GM10266 (cell line): ENCODE measurements around the gene NME8.

Experiments used
- DNase-seq: peaks from one replicate; pipeline ENCODE4 v3.0.0; 2012; ENCODE audit errors: extremely low spot score
- TF ChIP-seq, protein P1 (sequence below): IDR thresholded peaks from 2 replicates; pipeline ENCODE4 v1.5.1; 2012; ENCODE audit warnings: mild to moderate bottlenecking, low read depth; ENCODE audit not compliant: control insufficient read depth, insufficient read depth; ENCODE audit errors: missing control alignments

Gene NME8

DNA sequence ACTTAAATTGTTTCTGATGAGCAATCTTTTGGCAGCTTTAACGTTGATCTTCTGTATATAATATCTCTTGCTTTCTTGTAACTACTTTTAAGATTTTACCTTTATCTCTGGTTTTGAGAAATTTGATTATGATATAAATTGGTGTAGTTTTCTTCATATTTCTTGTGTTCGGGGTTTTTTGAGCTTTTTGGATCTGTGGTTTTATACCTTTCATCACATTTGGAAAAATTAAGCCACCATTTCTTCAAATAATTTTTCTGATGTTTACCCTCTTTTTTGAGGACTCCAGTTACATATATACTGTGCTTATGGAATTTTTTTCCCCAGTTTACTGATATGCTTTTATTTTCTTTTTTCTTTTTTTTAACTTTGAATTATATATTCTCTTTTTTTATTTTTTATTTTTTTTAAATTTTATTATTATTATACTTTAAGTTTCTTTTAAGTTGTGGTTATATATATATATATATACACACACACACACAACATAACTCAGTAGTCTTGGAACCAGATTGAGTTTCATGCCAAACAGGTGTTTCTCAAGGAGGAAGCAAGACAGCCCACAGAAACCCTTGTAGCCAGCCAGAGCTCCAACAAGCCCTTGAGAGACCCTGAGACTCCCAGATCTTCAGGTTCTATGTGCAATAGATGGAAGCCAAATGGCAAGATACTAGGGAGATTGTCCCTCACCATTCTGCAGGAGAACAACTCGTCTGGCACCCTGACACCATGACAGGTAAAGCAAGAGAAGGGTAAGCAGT, 27.5 kb upstream of the NME8 start:
- TF ChIP-seq, protein P1, sequence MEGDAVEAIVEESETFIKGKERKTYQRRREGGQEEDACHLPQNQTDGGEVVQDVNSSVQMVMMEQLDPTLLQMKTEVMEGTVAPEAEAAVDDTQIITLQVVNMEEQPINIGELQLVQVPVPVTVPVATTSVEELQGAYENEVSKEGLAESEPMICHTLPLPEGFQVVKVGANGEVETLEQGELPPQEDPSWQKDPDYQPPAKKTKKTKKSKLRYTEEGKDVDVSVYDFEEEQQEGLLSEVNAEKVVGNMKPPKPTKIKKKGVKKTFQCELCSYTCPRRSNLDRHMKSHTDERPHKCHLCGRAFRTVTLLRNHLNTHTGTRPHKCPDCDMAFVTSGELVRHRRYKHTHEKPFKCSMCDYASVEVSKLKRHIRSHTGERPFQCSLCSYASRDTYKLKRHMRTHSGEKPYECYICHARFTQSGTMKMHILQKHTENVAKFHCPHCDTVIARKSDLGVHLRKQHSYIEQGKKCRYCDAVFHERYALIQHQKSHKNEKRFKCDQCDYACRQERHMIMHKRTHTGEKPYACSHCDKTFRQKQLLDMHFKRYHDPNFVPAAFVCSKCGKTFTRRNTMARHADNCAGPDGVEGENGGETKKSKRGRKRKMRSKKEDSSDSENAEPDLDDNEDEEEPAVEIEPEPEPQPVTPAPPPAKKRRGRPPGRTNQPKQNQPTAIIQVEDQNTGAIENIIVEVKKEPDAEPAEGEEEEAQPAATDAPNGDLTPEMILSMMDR = no peak
- DNase-seq = no peak

DNA sequence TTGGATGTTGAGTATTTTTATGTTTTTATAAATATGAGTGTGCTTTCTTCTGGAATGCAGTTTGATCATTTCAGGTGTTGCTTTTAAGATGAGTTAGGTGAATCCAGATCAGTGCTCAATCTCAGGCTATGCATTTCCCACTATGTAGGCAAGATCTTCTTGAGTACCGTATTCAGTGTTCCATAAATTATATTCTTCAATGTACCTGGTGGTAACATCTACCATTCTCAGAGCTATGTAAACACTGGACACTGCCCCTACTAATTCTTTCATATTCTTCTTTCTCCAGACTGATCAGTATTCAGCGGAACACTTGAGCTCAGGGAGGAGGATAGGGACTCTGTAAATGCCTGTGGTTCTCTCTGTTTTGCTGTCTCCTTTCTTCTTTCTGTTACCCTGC, 25.5 kb upstream of the NME8 start:
- no peak for DNase-seq
- TF ChIP-seq, protein P1 = no peak

DNA sequence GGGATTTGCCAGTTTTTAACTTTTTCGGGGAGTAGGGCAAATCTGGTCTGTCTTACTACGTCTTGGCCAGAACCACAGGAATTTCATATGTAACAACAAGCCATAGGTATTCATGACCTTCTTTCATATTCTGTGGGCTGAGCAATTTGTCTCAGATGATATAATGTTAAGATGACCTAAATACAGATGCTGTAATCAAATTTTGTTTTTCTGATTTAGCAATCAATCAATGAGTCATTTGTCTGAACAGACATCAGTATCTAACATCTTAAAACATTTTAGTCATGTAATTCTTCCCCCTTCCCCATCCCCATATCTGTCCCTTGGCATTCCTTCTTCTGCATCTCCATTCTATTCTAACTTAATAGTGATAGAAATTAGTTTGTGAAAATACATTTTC, 24.8 kb upstream of the NME8 start:
- TF ChIP-seq, protein P1 = no peak
- no peak for DNase-seq

DNA sequence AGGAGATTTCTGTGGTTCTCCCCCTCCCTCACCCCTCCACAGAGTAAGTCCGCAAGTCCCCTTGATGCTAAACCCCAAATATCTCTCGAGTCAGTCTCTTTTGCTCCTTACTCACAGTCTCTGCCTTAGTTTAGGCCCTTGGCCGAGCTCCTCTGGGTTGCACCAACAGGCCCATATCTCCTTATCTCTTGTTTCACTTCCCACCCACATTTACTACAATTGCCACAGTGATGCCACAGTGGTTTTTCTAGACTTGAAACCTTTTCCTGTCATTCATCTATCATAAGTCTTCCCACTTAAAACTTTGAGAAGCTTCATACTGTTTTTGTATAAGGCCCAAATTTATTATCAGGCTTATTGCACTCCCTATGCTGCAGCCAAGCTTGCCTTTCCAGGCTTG, 23.4 kb upstream of the NME8 start:
- no peak for DNase-seq

DNA sequence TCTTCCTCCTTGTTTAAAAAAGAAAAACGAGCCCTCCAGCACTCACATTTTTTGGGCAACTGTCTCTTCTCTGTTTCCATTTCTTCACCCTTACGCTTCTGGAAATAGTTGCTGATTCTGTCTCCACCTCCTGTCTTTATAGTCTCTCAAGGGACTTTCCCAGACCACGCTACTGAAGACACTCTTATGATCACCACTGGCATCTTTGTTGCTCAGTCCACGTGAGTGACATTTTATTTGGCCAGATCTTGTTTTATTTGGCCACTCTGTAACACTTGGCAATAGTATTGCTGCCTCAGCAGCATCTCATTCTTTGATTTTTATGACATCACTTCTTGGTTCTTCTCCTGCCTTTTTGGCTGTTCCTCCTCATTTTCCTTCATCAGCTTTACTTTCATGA, 21.6 kb upstream of the NME8 start:
- DNase-seq = peak; percentile 26
- TF ChIP-seq, protein P1 = no peak

More for the DNA sequence above, 23.4 kb upstream of the NME8 start:
- TF ChIP-seq, protein P1 = no peak

DNA sequence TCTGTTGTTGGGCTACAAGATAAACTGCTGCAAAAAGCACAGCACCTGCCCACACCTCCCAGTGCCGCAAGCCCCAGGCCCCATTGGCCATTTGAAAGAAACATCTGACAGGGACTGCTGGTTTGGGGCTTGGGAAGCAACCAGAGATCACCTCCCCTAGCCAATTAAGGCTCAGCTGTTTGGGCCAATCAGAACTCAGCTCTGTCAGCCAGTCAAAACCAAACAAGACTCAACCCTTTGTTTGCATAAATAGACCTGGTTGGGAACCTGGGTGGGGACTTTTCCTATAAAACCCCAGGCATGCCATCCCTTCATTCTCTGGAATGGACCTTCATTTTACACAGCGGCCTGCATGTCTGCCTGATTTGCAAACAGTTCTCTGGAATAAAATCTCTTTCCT, 17.2 kb upstream of the NME8 start:
- DNase-seq = no peak
- TF ChIP-seq, protein P1 = no peak

DNA sequence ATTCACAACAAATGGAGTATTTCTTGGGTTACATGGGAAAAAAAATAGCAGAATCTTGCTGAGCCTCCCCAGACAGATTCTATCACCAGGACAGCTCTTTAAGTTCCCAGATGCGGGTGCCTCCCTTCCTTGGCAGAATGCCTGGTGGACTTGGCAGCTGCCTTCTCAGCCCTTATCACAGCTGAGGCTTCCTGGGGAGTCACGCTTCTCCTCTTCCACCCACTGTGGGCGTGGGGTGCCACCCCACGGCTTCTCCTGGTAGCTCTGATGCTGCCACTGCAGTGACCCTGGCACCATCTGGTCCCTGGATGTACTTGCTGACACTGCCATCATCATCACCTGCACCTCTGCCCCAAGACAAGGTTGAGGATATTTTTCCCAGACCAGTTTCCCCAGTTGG, 16.2 kb upstream of the NME8 start:
- peak; percentile 35 for DNase-seq

More for the DNA sequence above, 16.2 kb upstream of the NME8 start:
- TF ChIP-seq, protein P1 = peak; percentile 67
